MM.1S (cell line): ENCODE results near the gene FCER1G.

ENCODE experiments used
- CTCF ChIP-seq: fragments of 300-600 bp; sonication (generic); IDR thresholded peaks from 2 replicates; pipeline ENCODE4 v1.5.1; 2016; ENCODE audit warnings: antibody characterized with exemption, low read length, mixed read lengths
- EZH2 ChIP-seq: fragments of 300-600 bp; sonication (generic); optimal IDR thresholded peaks from 2 replicates; pipeline ENCODE3; 2017; ENCODE audit warnings: low read depth, mild to moderate bottlenecking, antibody characterized with exemption, low read length, mixed read lengths
- EZH2phosphoT487 ChIP-seq: fragments of 300-600 bp; sonication (generic); IDR thresholded peaks from 2 replicates; pipeline ENCODE4 v1.6.1; 2018; ENCODE audit warnings: antibody characterized with exemption, low read length

GRCh38 chr1:161215076-161215475 is at the start of gene FCER1G:
- TF ChIP-seq CTCF (no peak), EZH2phosphoT487 (no peak), EZH2 (no peak)
